MCF 10A (cell line): ENCODE measurements around the gene POLR2M. TPM values are rescaled to one million over a fixed set of nuclear protein-coding genes. Genes with fewer than 3 reads are reported as not detected.

Source experiments
- BruUV-seq: library from RNA; stranded (reverse); fragments of 400-500 nt; replicated peaks from 2 replicates; lab custom pipeline; 2021; lab: Mats Ljungman, UMichigan
- CTCF ChIA-PET: fragments of 300-600 bp; sonication (Branson Sonifier 250); formaldehyde crosslinking; extraction: SDS; loops from one replicate; lab custom pipeline; 2021; ENCODE audit warnings: antibody characterized with exemption, inconsistent platforms; lab: Yijun Ruan, JAX
- POLR2A ChIA-PET: fragments of 300-600, 350-650 bp; sonication (Branson Sonifier 250); formaldehyde crosslinking; extraction: SDS; loops from one replicate; lab custom pipeline; 2020; ENCODE audit warnings: antibody characterized with exemption, inconsistent platforms; lab: Yijun Ruan, JAX
- DNase-seq: peaks from one replicate; pipeline ENCODE4 v3.0.0-alpha.2; 2018; ENCODE audit not compliant: unreplicated experiment
- H3K27ac Mint-ChIP-seq: one replicate; pipeline ENCODE4 v1.8.0; 2022; ENCODE audit warnings: mild to moderate bottlenecking, low read depth, mixed read lengths; ENCODE audit not compliant: unreplicated experiment
- H3K27me3 Mint-ChIP-seq: one replicate; pipeline ENCODE4 v1.8.0; 2022; ENCODE audit warnings: mixed read lengths; ENCODE audit not compliant: insufficient read depth, unreplicated experiment
- H3K36me3 Mint-ChIP-seq: one replicate; pipeline ENCODE4 v1.8.0; 2022; ENCODE audit warnings: mild to moderate bottlenecking, moderate library complexity, mixed read lengths; ENCODE audit not compliant: insufficient read depth, unreplicated experiment
- H3K4me1 Mint-ChIP-seq: one replicate; pipeline ENCODE4 v1.8.0; 2022; ENCODE audit warnings: mixed read lengths; ENCODE audit not compliant: insufficient read depth, unreplicated experiment
- H3K4me3 Mint-ChIP-seq: one replicate; pipeline ENCODE4 v1.8.0; 2022; ENCODE audit warnings: mild to moderate bottlenecking, moderate library complexity, mixed read lengths; ENCODE audit not compliant: unreplicated experiment
- H3K9me3 Mint-ChIP-seq: one replicate; pipeline ENCODE4 v1.8.0; 2022; ENCODE audit warnings: mixed read lengths; ENCODE audit not compliant: unreplicated experiment
- CTCF ChIP-seq: fragments of 200-600 bp; IDR thresholded peaks from one replicate; pipeline ENCODE4 v1.8.0; 2022; ENCODE audit warnings: antibody characterized with exemption, mild to moderate bottlenecking; ENCODE audit not compliant: unreplicated experiment
- intact Hi-C: fragments of 100-400 bp; cut with micrococcal nuclease; formaldehyde crosslinking; loops from 2 replicates; pipeline ENCODE4 v1.14.1; 2022
- total RNA-seq: library from RNA; stranded (reverse); gene quantifications from 2 replicates; pipeline ENCODE4 v1.2.3, GENCODE V29; 2022

Gene POLR2M
- total RNA-seq, 1 experiment from 2014 or later = 114 TPM

DNA sequence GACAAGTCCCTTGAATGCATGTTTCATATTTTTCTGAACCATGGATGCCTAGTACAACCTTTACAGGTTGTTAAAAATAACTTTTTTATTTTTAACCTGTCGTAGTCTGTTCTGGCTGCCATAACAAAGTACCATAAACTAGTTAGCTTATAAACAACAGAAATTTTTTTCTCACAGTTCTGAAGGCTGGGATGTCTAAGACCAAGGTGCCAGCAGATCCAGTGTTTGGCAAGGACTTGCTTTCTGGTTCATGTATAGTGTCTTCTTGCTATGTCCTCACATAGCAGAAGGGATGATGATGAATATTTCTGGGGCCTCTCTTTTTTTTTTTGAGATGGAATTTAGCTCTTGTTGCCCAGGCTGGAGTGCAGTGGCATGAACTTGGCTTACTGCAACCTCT lies 23.0 kb upstream of the POLR2M start:
- DNase-seq = no peak
- Mint-ChIP-seq H3K9me3 (no peaks in the 10 kb centered on the region), H3K4me3 (no peak overlapping the region), H3K27me3 (no peaks in the 10 kb centered on the region), H3K4me1 (peaks cover 13% of the 10 kb centered on the region), H3K36me3 (no peaks in the 10 kb centered on the region), H3K27ac (no peak overlapping the region)
- ChIA-PET POLR2A (no interaction called here), CTCF (interaction anchor here (0.6 to 1.3 kb wide), 2 partner anchors 14 to 416 kb away, joined by 5 to 6 read pairs; no protein-coding TSS in a partner anchor)
- intact Hi-C loops = no loop called here
- no TSS peak for BruUV-seq
- TF ChIP-seq CTCF = no peak

GRCh38 chr15:57684491-57685151 lies 21.9 kb upstream of the POLR2M start:
- intact Hi-C loops = no loop called here
- no peaks in the 10 kb centered on the region for H3K27me3 Mint-ChIP-seq
- peaks cover 9% of the 10 kb centered on the region for H3K4me1 Mint-ChIP-seq
- H3K36me3 Mint-ChIP-seq = no peaks in the 10 kb centered on the region
- H3K9me3 Mint-ChIP-seq = no peaks in the 10 kb centered on the region
- ChIA-PET POLR2A (interaction anchor here (1.1 kb wide), 1 partner anchor 14 kb away, joined by 3 read pairs; no protein-coding TSS in a partner anchor), CTCF (no interaction called here)
- no peak for DNase-seq
- TF ChIP-seq CTCF = no peak
- no peak overlapping the region for H3K4me3 Mint-ChIP-seq
- no TSS peak for BruUV-seq
- H3K27ac Mint-ChIP-seq = no peak overlapping the region

GRCh38 chr15:57685306-57686095 lies 21.0 kb upstream of the POLR2M start:
- CTCF ChIA-PET = interaction anchor here (0.6 kb wide), 1 partner anchor 20 kb away, joined by 3 read pairs; no protein-coding TSS in a partner anchor
- DNase-seq = no peak
- no peak for TF ChIP-seq CTCF
- intact Hi-C loops = no loop called here
- no TSS peak for BruUV-seq
- Mint-ChIP-seq H3K4me3 (no peak overlapping the region), H3K9me3 (no peaks in the 10 kb centered on the region), H3K27me3 (no peaks in the 10 kb centered on the region), H3K27ac (no peak overlapping the region), H3K36me3 (no peaks in the 10 kb centered on the region), H3K4me1 (no peaks in the 10 kb centered on the region)
- POLR2A ChIA-PET = interaction anchor here (0.6 to 1.1 kb wide), 4 partner anchors 15 to 1098 kb away, joined by 3 read pairs; partner anchors contain the start of gene POLR2M

GRCh38 chr15:57686657-57687056 lies 19.9 kb upstream of the POLR2M start:
- Mint-ChIP-seq H3K36me3 (no peaks in the 10 kb centered on the region), H3K27ac (no peak overlapping the region), H3K9me3 (no peaks in the 10 kb centered on the region), H3K4me1 (peaks cover 9% of the 10 kb centered on the region), H3K27me3 (no peaks in the 10 kb centered on the region), H3K4me3 (no peak overlapping the region)
- intact Hi-C loops = no loop called here
- no peak for DNase-seq
- ChIA-PET POLR2A (interaction anchor here (0.7 to 0.8 kb wide), 2 partner anchors 18 to 19 kb away, joined by 3 read pairs; partner anchors contain the start of gene POLR2M), CTCF (no interaction called here)
- TF ChIP-seq CTCF = no peak
- BruUV-seq = no TSS peak
